Panc1 (cell line): Measurements from ENCODE around the gene C4orf50. TPM values are rescaled to one million over a fixed set of nuclear protein-coding genes. Genes with fewer than 3 reads are reported as not detected.

Source experiments
- ATAC-seq: fragments of 200-7000 bp; cut with Tn5 transposase; 2 replicates; pipeline ENCODE4 v1.9.1; 2020; ENCODE audit warnings: mild to moderate bottlenecking, moderate library complexity
- BruUV-seq: library from RNA; stranded (reverse); fragments of 400-500 nt; replicated peaks from 2 replicates; lab custom pipeline; 2021; lab: Mats Ljungman, UMichigan
- CTCF ChIA-PET: fragments of 300-600 bp; sonication (Branson Sonifier 250); formaldehyde crosslinking; loops from one replicate; lab custom pipeline; 2022; ENCODE audit warnings: antibody characterized with exemption; lab: Charles Lee
- POLR2A ChIA-PET: fragments of 300-600 bp; sonication (Branson Sonifier 250); formaldehyde crosslinking; loops from one replicate; lab custom pipeline; 2022; ENCODE audit warnings: antibody characterized with exemption; lab: Charles Lee
- DNase-seq: peaks from one replicate; pipeline ENCODE4 v3.0.0-alpha.2; 2010; ENCODE audit warnings: low read depth, low spot score
- H3K27ac ChIP-seq: 2 replicates; pipeline ENCODE4 v1.5.1; 2011; ENCODE audit warnings: mild to moderate bottlenecking, low read length, inconsistent platforms
- H3K27me3 ChIP-seq: fragments of 200-500 bp; sonication (Bioruptor generic); 2 replicates; pipeline ENCODE4 v1.6.0; 2014; ENCODE audit warnings: low read length, inconsistent platforms; ENCODE audit not compliant: control insufficient read depth, insufficient read depth
- H3K36me3 ChIP-seq: fragments of 200-500 bp; sonication (Bioruptor generic); 2 replicates; pipeline ENCODE4 v1.5.1; 2014; ENCODE audit warnings: inconsistent platforms, mild to moderate bottlenecking, low read length, moderate library complexity; ENCODE audit not compliant: control insufficient read depth, insufficient read depth
- H3K4me1 ChIP-seq: 2 replicates; pipeline ENCODE4 v1.5.1; 2011; ENCODE audit warnings: inconsistent platforms, mild to moderate bottlenecking, low read length, moderate library complexity; ENCODE audit not compliant: control insufficient read depth, insufficient read depth
- H3K4me3 ChIP-seq, 2 experiments: 2 replicates each; pipeline ENCODE4 v1.5.1; 2011 to 2012; ENCODE audit warnings: low read depth in 2 of 2, low read length in 2 of 2, mild to moderate bottlenecking in 2 of 2, inconsistent platforms in 1 of 2, moderate library complexity in 1 of 2
- H3K9me3 ChIP-seq: fragments of 200-500 bp; sonication (Bioruptor generic); 2 replicates; pipeline ENCODE4 v1.5.1; 2014; ENCODE audit warnings: low read depth, mild to moderate bottlenecking, inconsistent platforms, low read length, moderate library complexity; ENCODE audit not compliant: control insufficient read depth, insufficient read depth
- CTCF ChIP-seq: fragments of 450-650 bp; IDR thresholded peaks from 2 replicates; pipeline ENCODE4 v1.5.1; 2017; ENCODE audit warnings: mild to moderate bottlenecking
- POLR2AphosphoS5 ChIP-seq: IDR thresholded peaks from 2 replicates; pipeline ENCODE4 v1.6.1; 2012; ENCODE audit warnings: mild to moderate bottlenecking, low read depth, low read length, moderate library complexity
- REST ChIP-seq, 2 experiments: IDR thresholded peaks; 2 replicates each; pipeline ENCODE4 v1.6.1; 2011 to 2012; ENCODE audit warnings: low read depth in 2 of 2, control low read depth in 1 of 2, low read length in 1 of 2, mild to moderate bottlenecking in 1 of 2, moderate library complexity in 1 of 2; ENCODE audit not compliant: insufficient read depth in 1 of 2
- SIN3A ChIP-seq: IDR thresholded peaks from 2 replicates; pipeline ENCODE4 v1.6.1; 2012; ENCODE audit warnings: low read depth, mild to moderate bottlenecking, low read length, moderate library complexity, borderline replicate concordance; ENCODE audit not compliant: insufficient read depth
- TCF7L2 ChIP-seq: IDR thresholded peaks from 2 replicates; pipeline ENCODE4 v1.6.1; 2011; ENCODE audit warnings: mild to moderate bottlenecking, low read depth, low read length, inconsistent platforms
- in situ Hi-C: cut with HindIII; loops from 2 replicates; pipeline ENCODE4 v1.10.0; 2016; ENCODE audit warnings: low sequenced_read_pairs, low pct_unique_long_range_greater_than_20kb
- intact Hi-C: fragments of 100-400 bp; cut with micrococcal nuclease; formaldehyde crosslinking; loops from one replicate; pipeline ENCODE4 v1.10.0; 2022; ENCODE audit not compliant: unreplicated experiment
- total RNA-seq: library from RNA; stranded (reverse); gene quantifications from one replicate; pipeline ENCODE4 v1.2.1, GENCODE V29; 2021; ENCODE audit not compliant: unreplicated experiment

C4orf50 gene
- total RNA-seq, 1 experiment from 2014 or later: under 0.01 TPM

- POLR2A ChIA-PET: interaction anchor here (0.7 kb wide), 1 partner anchor 870 kb away, joined by 3 read pairs; no protein-coding TSS in a partner anchor
- DNase-seq: no peak
- no peaks in the 10 kb centered on the region for H3K4me1 ChIP-seq
- H3K4me3 ChIP-seq: no peak overlapping the region
- H3K27ac ChIP-seq: no peak overlapping the region
- intact Hi-C loops: no loop called here
- no peak for TF ChIP-seq TCF7L2
- no peak for TF ChIP-seq REST (IDR thresholded peaks at IDR 0.05; ENCODE audit: insufficient read depth in 1 of 2, low read depth in 2 of 2, low read length in 1 of 2)
- no peak for TF ChIP-seq SIN3A
- TF ChIP-seq POLR2AphosphoS5: no peak
- ATAC-seq: no peak
- in situ Hi-C loops: no loop called here
- no TSS peak for BruUV-seq
- CTCF ChIA-PET: no interaction called here
- H3K36me3 ChIP-seq: no peaks in the 10 kb centered on the region
- H3K9me3 ChIP-seq: no peaks in the 10 kb centered on the region
- no peaks in the 10 kb centered on the region for H3K27me3 ChIP-seq
Observed at GRCh38 chr4:6011686-6012085, 6.5 kb downstream of the C4orf50 start.

GRCh38 chr4:6011271-6011671 is 7.0 kb downstream of the C4orf50 start:
- H3K36me3 ChIP-seq: no peaks in the 10 kb centered on the region
- H3K4me1 ChIP-seq: no peaks in the 10 kb centered on the region
- no peak overlapping the region for H3K4me3 ChIP-seq
- no peaks in the 10 kb centered on the region; the same call in 1 of the 2 replicates for H3K27me3 ChIP-seq
- DNase-seq (no peak), ATAC-seq (no peak)
- H3K9me3 ChIP-seq: no peaks in the 10 kb centered on the region
- no peak for TF ChIP-seq CTCF
- no peak for TF ChIP-seq TCF7L2
- TF ChIP-seq REST (IDR thresholded peaks at IDR 0.05; ENCODE audit: insufficient read depth in 1 of 2, low read depth in 2 of 2, low read length in 1 of 2): no peak
- TF ChIP-seq POLR2AphosphoS5: no peak
- no peak for TF ChIP-seq SIN3A
- no peak overlapping the region for H3K27ac ChIP-seq
- no TSS peak for BruUV-seq
- intact Hi-C loops: no loop called here
- ChIA-PET POLR2A (interaction anchor here (0.6 to 0.7 kb wide), 2 partner anchors 167 to 870 kb away, joined by 3 read pairs; no protein-coding TSS in a partner anchor), CTCF (no interaction called here)
- in situ Hi-C loops: no loop called here
